Caco-2 (cell line): Measurements from ENCODE around the gene GLMN. TPM values are rescaled to one million over a fixed set of nuclear protein-coding genes. Genes with fewer than 3 reads are reported as not detected.

Experiments used
- BruUV-seq: library from RNA; stranded (reverse); fragments of 400-500 nt; replicated peaks from 2 replicates; lab custom pipeline; 2021; lab: Mats Ljungman, UMichigan
- CTCF ChIA-PET: fragments of 300-600 bp; sonication (Branson Sonifier 250); formaldehyde crosslinking; loops from one replicate; lab custom pipeline; 2022; ENCODE audit warnings: antibody characterized with exemption; lab: Charles Lee
- POLR2A ChIA-PET: fragments of 300-600 bp; sonication (Branson Sonifier 250); formaldehyde crosslinking; loops from one replicate; lab custom pipeline; 2022; ENCODE audit warnings: antibody characterized with exemption; lab: Charles Lee
- DNase-seq, 2 experiments: peaks; one replicate each; pipeline versions ENCODE4 v3.0.0 to v3.0.0-alpha.2; 2020 to 2022
- H3K27me3 ChIP-seq: replicated peaks from 2 replicates; pipeline ENCODE4 v1.6.0; 2011; ENCODE audit warnings: low read length; ENCODE audit not compliant: control insufficient read depth, insufficient read depth
- H3K36me3 ChIP-seq: 2 replicates; pipeline ENCODE4 v1.5.1; 2011; ENCODE audit warnings: low read length; ENCODE audit not compliant: control insufficient read depth, insufficient read depth
- H3K4me1 ChIP-seq: fragments of 250-450 bp; sonication (Bioruptor Pico); 2 replicates; pipeline ENCODE4 v1.5.1; 2020; ENCODE audit warnings: mild to moderate bottlenecking
- H3K4me3 ChIP-seq: 2 replicates; pipeline ENCODE4 v1.5.1; 2011; ENCODE audit warnings: low read depth, mild to moderate bottlenecking, control low read depth, low read length
- H3K9me3 ChIP-seq: fragments of 250-450 bp; sonication (Bioruptor Pico); 2 replicates; pipeline ENCODE4 v1.5.1; 2020; ENCODE audit warnings: mild to moderate bottlenecking, moderate library complexity
- H3K27ac Mint-ChIP-seq: one replicate; pipeline ENCODE4 v1.8.0; 2022; ENCODE audit warnings: mixed read lengths; ENCODE audit not compliant: unreplicated experiment
- H3K27me3 Mint-ChIP-seq: one replicate; pipeline ENCODE4 v1.8.0; 2022; ENCODE audit warnings: mixed read lengths; ENCODE audit not compliant: insufficient read depth, unreplicated experiment
- H3K36me3 Mint-ChIP-seq: one replicate; pipeline ENCODE4 v1.8.0; 2022; ENCODE audit warnings: mild to moderate bottlenecking, mixed read lengths; ENCODE audit not compliant: insufficient read depth, unreplicated experiment
- H3K4me1 Mint-ChIP-seq: one replicate; pipeline ENCODE4 v1.8.0; 2022; ENCODE audit warnings: low read depth, mixed read lengths; ENCODE audit not compliant: unreplicated experiment
- H3K4me3 Mint-ChIP-seq: one replicate; pipeline ENCODE4 v1.8.0; 2022; ENCODE audit warnings: mild to moderate bottlenecking, moderate library complexity, mixed read lengths; ENCODE audit not compliant: unreplicated experiment
- H3K9me3 Mint-ChIP-seq: one replicate; pipeline ENCODE4 v1.8.0; 2022; ENCODE audit warnings: mixed read lengths; ENCODE audit not compliant: unreplicated experiment
- intact Hi-C: fragments of 100-400 bp; cut with micrococcal nuclease; formaldehyde crosslinking; loops from one replicate; pipeline ENCODE4 v1.10.0; 2022; ENCODE audit not compliant: unreplicated experiment
- total RNA-seq: library from RNA; stranded (reverse); gene quantifications from 2 replicates; pipeline ENCODE4 v1.2.3, GENCODE V29; 2022
- TF ChIP-seq, protein P1 (sequence below), 2 experiments: fragments of 200-600 bp in 1 of 2; IDR thresholded peaks; 1 replicate in 1 of 2; 2 replicates in 1 of 2; pipeline versions ENCODE4 v1.5.1 to v1.8.0; 2011 to 2022; ENCODE audit warnings: antibody characterized with exemption in 1 of 2, control low read depth in 1 of 2, inconsistent platforms in 1 of 2, low read depth in 1 of 2, low read length in 1 of 2, mild to moderate bottlenecking in 1 of 2, moderate library complexity in 1 of 2; ENCODE audit not compliant: insufficient read depth in 1 of 2, severe bottlenecking in 1 of 2, unreplicated experiment in 1 of 2

GLMN gene
- total RNA-seq, 1 experiment from 2014 or later, result 12.9 TPM

GRCh38 chr1:92333668-92334067, 34.9 kb upstream of the GLMN start:
- H3K27ac Mint-ChIP-seq, result no peak overlapping the region
- H3K4me1 ChIP-seq, result no peaks in the 10 kb centered on the region
- H3K9me3 Mint-ChIP-seq, result no peaks in the 10 kb centered on the region
- no TSS peak for BruUV-seq
- H3K27me3 Mint-ChIP-seq, result no peaks in the 10 kb centered on the region
- ChIA-PET CTCF (no interaction called here), POLR2A (no interaction called here)
- H3K4me1 Mint-ChIP-seq, result no peaks in the 10 kb centered on the region
- no peak for DNase-seq
- H3K4me3 ChIP-seq, result no peak overlapping the region
- H3K36me3 Mint-ChIP-seq, result peaks cover 4% of the 10 kb centered on the region
- H3K4me3 Mint-ChIP-seq, result no peak overlapping the region
- TF ChIP-seq, protein P1, sequence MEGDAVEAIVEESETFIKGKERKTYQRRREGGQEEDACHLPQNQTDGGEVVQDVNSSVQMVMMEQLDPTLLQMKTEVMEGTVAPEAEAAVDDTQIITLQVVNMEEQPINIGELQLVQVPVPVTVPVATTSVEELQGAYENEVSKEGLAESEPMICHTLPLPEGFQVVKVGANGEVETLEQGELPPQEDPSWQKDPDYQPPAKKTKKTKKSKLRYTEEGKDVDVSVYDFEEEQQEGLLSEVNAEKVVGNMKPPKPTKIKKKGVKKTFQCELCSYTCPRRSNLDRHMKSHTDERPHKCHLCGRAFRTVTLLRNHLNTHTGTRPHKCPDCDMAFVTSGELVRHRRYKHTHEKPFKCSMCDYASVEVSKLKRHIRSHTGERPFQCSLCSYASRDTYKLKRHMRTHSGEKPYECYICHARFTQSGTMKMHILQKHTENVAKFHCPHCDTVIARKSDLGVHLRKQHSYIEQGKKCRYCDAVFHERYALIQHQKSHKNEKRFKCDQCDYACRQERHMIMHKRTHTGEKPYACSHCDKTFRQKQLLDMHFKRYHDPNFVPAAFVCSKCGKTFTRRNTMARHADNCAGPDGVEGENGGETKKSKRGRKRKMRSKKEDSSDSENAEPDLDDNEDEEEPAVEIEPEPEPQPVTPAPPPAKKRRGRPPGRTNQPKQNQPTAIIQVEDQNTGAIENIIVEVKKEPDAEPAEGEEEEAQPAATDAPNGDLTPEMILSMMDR (IDR thresholded peaks at IDR 0.05; ENCODE audit: insufficient read depth in 1 of 2, low read depth in 1 of 2, low read length in 1 of 2, severe bottlenecking in 1 of 2, unreplicated experiment in 1 of 2), result no peak
- no peaks in the 10 kb centered on the region for H3K9me3 ChIP-seq
- no peaks in the 10 kb centered on the region for H3K36me3 ChIP-seq
- intact Hi-C loops, result no loop called here
- H3K27me3 ChIP-seq, result no peaks in the 10 kb centered on the region

- no peaks in the 10 kb centered on the region for H3K4me1 ChIP-seq
- CTCF ChIA-PET, result no interaction called here
- Mint-ChIP-seq H3K36me3 (peaks cover 23% of the 10 kb centered on the region), H3K9me3 (peaks cover 5% of the 10 kb centered on the region), H3K4me1 (no peaks in the 10 kb centered on the region), H3K4me3 (no peak overlapping the region), H3K27ac (no peak overlapping the region), H3K27me3 (no peaks in the 10 kb centered on the region)
- no TSS peak for BruUV-seq
- H3K27me3 ChIP-seq, result no peaks in the 10 kb centered on the region
- TF ChIP-seq, protein P1 (IDR thresholded peaks at IDR 0.05; ENCODE audit: insufficient read depth in 1 of 2, low read depth in 1 of 2, low read length in 1 of 2, severe bottlenecking in 1 of 2, unreplicated experiment in 1 of 2), result no peak
- no peak for DNase-seq
- H3K9me3 ChIP-seq, result peaks cover 6% of the 10 kb centered on the region; the same call in 1 of the 2 replicates
- intact Hi-C loops, result no loop called here
- no peaks in the 10 kb centered on the region for H3K36me3 ChIP-seq
- H3K4me3 ChIP-seq, result no peak overlapping the region
- POLR2A ChIA-PET, result no interaction called here
These were observed 30.8 kb upstream of the GLMN start for GRCh38 chr1:92329347-92330129.

GRCh38 chr1:92327794-92328193, 29.0 kb upstream of the GLMN start:
- BruUV-seq, result no TSS peak
- POLR2A ChIA-PET, result no interaction called here
- CTCF ChIA-PET, result no interaction called here
- no peak overlapping the region for H3K4me3 ChIP-seq
- intact Hi-C loops, result no loop called here
- H3K27ac Mint-ChIP-seq, result no peak overlapping the region
- no peak for DNase-seq
- peaks cover 5% of the 10 kb centered on the region for H3K9me3 Mint-ChIP-seq
- H3K36me3 ChIP-seq, result no peaks in the 10 kb centered on the region
- H3K4me1 Mint-ChIP-seq, result no peaks in the 10 kb centered on the region
- H3K27me3 Mint-ChIP-seq, result no peaks in the 10 kb centered on the region
- H3K9me3 ChIP-seq, result peaks cover 6% of the 10 kb centered on the region; the same call in 1 of the 2 replicates
- no peak overlapping the region for H3K4me3 Mint-ChIP-seq
- TF ChIP-seq, protein P1 (IDR thresholded peaks at IDR 0.05; ENCODE audit: insufficient read depth in 1 of 2, low read depth in 1 of 2, low read length in 1 of 2, severe bottlenecking in 1 of 2, unreplicated experiment in 1 of 2), result no peak
- no peaks in the 10 kb centered on the region for H3K27me3 ChIP-seq
- no peaks in the 10 kb centered on the region for H3K4me1 ChIP-seq
- H3K36me3 Mint-ChIP-seq, result peaks cover 36% of the 10 kb centered on the region
